ENCODE data around the gene NEMP1.
"Not testable (repeated sequence)": the region's sequence is repeated elsewhere in the genome, so short reads cannot be mapped to it uniquely, and the experiment has no call there.

The NEMP1 gene

GRCh38 chr12:57079821-57080220 lies 1.2 kb upstream of the NEMP1 start:
- Histone ChIP-seq H3K4me2 (peak overlapping the region; percentile 79), H3K9ac (peak overlapping the region; percentile 14; the same call in 1 of the 2 replicates)

GRCh38 chr12:57073566-57074450 lies 4.8 kb downstream of the NEMP1 start:
- not testable (repeated sequence) for H3K4me3 ChIP-seq (IDR thresholded peaks at IDR 0.05; ENCODE audit: insufficient read depth, low read depth, low read length); H2AFZ ChIP-seq (ENCODE audit: low read depth); H3K4me2 ChIP-seq; H3K9ac ChIP-seq; H3K27me3 ChIP-seq (ENCODE audit: insufficient read depth, low read depth); H3K27ac ChIP-seq; H4K20me1 ChIP-seq (ENCODE audit: insufficient read depth)
- peaks cover 57% of the 10 kb centered on the region for H3K79me2 ChIP-seq (ENCODE audit: insufficient read depth, low read depth)
- H3K4me1 ChIP-seq (ENCODE audit: low read depth, poor library complexity, severe bottlenecking), result peaks cover 20% of the 10 kb centered on the region
- H3K36me3 ChIP-seq (ENCODE audit: insufficient read depth), result peaks cover 14% of the 10 kb centered on the region; the same call in 1 of the 2 replicates

More at GRCh38 chr12:57079821-57080220, 1.2 kb upstream of the NEMP1 start:
- TF ChIP-seq CTCF (conservative IDR thresholded peaks at IDR 0.05; ENCODE audit: low read depth, low read length), result no peak
- H3K27ac ChIP-seq, result no peak overlapping the region; the same call in 1 of the 2 replicates
- H3K79me2 ChIP-seq (ENCODE audit: insufficient read depth, low read depth), result peaks cover 32% of the 10 kb centered on the region
- peaks cover 16% of the 10 kb centered on the region for H3K4me1 ChIP-seq (ENCODE audit: low read depth, poor library complexity, severe bottlenecking)
- H3K27me3 ChIP-seq (ENCODE audit: insufficient read depth, low read depth), result no peaks in the 10 kb centered on the region
- H4K20me1 ChIP-seq (ENCODE audit: insufficient read depth), result no peaks in the 10 kb centered on the region
- peak overlapping the region; percentile 63 for H2AFZ ChIP-seq (ENCODE audit: low read depth)
- no peaks in the 10 kb centered on the region; the same call in 1 of the 2 replicates for H3K36me3 ChIP-seq (ENCODE audit: insufficient read depth)
- no peak overlapping the region for H3K4me3 ChIP-seq (IDR thresholded peaks at IDR 0.05; ENCODE audit: insufficient read depth, low read depth, low read length)

- Histone ChIP-seq H3K27me3 (ENCODE audit: insufficient read depth, low read depth) (no peaks in the 10 kb centered on the region), H3K79me2 (ENCODE audit: insufficient read depth, low read depth) (peaks cover 50% of the 10 kb centered on the region), H3K4me1 (ENCODE audit: low read depth, poor library complexity, severe bottlenecking) (peaks cover 20% of the 10 kb centered on the region), H3K4me2 (no peak overlapping the region), H2AFZ (ENCODE audit: low read depth) (no peak overlapping the region), H3K4me3 (IDR thresholded peaks at IDR 0.05; ENCODE audit: insufficient read depth, low read depth, low read length) (no peak overlapping the region), H4K20me1 (ENCODE audit: insufficient read depth) (no peaks in the 10 kb centered on the region), H3K9ac (no peak overlapping the region), H3K27ac (no peak overlapping the region), H3K36me3 (ENCODE audit: insufficient read depth) (peaks cover 23% of the 10 kb centered on the region; the same call in 1 of the 2 replicates)
- no peak for TF ChIP-seq CTCF (conservative IDR thresholded peaks at IDR 0.05; ENCODE audit: low read depth, low read length)
These were observed 5.9 kb downstream of the NEMP1 start for GRCh38 chr12:57072661-57073060.

- H3K36me3 ChIP-seq (ENCODE audit: insufficient read depth), result peaks cover 23% of the 10 kb centered on the region; the same call in 1 of the 2 replicates
- H2AFZ ChIP-seq (ENCODE audit: low read depth), result no peak overlapping the region
- peaks cover 25% of the 10 kb centered on the region for H3K4me1 ChIP-seq (ENCODE audit: low read depth, poor library complexity, severe bottlenecking)
- H3K79me2 ChIP-seq (ENCODE audit: insufficient read depth, low read depth), result peaks cover 22% of the 10 kb centered on the region
- 0 out of 2 replicates have a peak overlapping the region, but pooled peaks have one; percentile 1 for H3K4me2 ChIP-seq
- TF ChIP-seq CTCF (conservative IDR thresholded peaks at IDR 0.05; ENCODE audit: low read depth, low read length), result peak; percentile 99
- no peaks in the 10 kb centered on the region for H3K27me3 ChIP-seq (ENCODE audit: insufficient read depth, low read depth)
- H4K20me1 ChIP-seq (ENCODE audit: insufficient read depth), result no peaks in the 10 kb centered on the region
- no peak overlapping the region for H3K4me3 ChIP-seq (IDR thresholded peaks at IDR 0.05; ENCODE audit: insufficient read depth, low read depth, low read length)
- H3K27ac ChIP-seq, result peak overlapping the region; percentile 8; the same call in 1 of the 2 replicates
- H3K9ac ChIP-seq, result no peak overlapping the region
These were observed 9.1 kb downstream of the NEMP1 start for GRCh38 chr12:57069523-57069922.

GRCh38 chr12:57066245-57066644 lies 12.3 kb downstream of the NEMP1 start:
- H3K27ac ChIP-seq, result no peak overlapping the region
- peaks cover 17% of the 10 kb centered on the region; the same call in 1 of the 2 replicates for H3K36me3 ChIP-seq (ENCODE audit: insufficient read depth)
- no peaks in the 10 kb centered on the region for H4K20me1 ChIP-seq (ENCODE audit: insufficient read depth)

More at GRCh38 chr12:57066245-57066644, 12.3 kb downstream of the NEMP1 start:
- TF ChIP-seq CTCF (conservative IDR thresholded peaks at IDR 0.05; ENCODE audit: low read depth, low read length), result no peak
- Histone ChIP-seq H3K9ac (no peak overlapping the region), H3K4me2 (no peak overlapping the region), H3K27me3 (ENCODE audit: insufficient read depth, low read depth) (no peaks in the 10 kb centered on the region), H2AFZ (ENCODE audit: low read depth) (no peak overlapping the region), H3K4me1 (ENCODE audit: low read depth, poor library complexity, severe bottlenecking) (peaks cover 30% of the 10 kb centered on the region), H3K79me2 (ENCODE audit: insufficient read depth, low read depth) (no peaks in the 10 kb centered on the region), H3K4me3 (IDR thresholded peaks at IDR 0.05; ENCODE audit: insufficient read depth, low read depth, low read length) (no peak overlapping the region)

Measured in KMS-11 (cell line).